HepG2 (cell line): ENCODE data around the gene KATNB1. TPM values are rescaled to one million over a fixed set of nuclear protein-coding genes. Genes with fewer than 3 reads are reported as not detected.
A peak's percentile ranks its signal among the peaks of the same experiment; 100 is the strongest.

Source experiments
- ELF3 ChIP-seq: IDR thresholded peaks from 2 replicates; pipeline ENCODE4 v1.6.1; 2016; ENCODE audit warnings: missing genetic modification reagents, missing compliant biosample characterization
- GLMP ChIP-seq: sonication (generic); formaldehyde crosslinking; IDR thresholded peaks from 2 replicates; pipeline ENCODE4 v1.9.0; 2021; ENCODE audit warnings: missing genetic modification reagents, mild to moderate bottlenecking, borderline replicate concordance
- GRHL1 ChIP-seq: sonication (generic); formaldehyde crosslinking; conservative IDR thresholded peaks from 2 replicates; pipeline ENCODE4 v1.8.0; 2022; ENCODE audit warnings: missing genetic modification reagents
- HOXA9 ChIP-seq: sonication (generic); formaldehyde crosslinking; IDR thresholded peaks from 2 replicates; pipeline ENCODE4 v1.8.1; 2022; ENCODE audit warnings: missing genetic modification reagents, mild to moderate bottlenecking, moderate library complexity, borderline replicate concordance
- IRF1 ChIP-seq: sonication (generic); formaldehyde crosslinking; IDR thresholded peaks from 2 replicates; pipeline ENCODE4 v1.4.0; 2020; ENCODE audit warnings: low read depth, mild to moderate bottlenecking, missing genetic modification reagents
- MEIS2 ChIP-seq: sonication (generic); formaldehyde crosslinking; IDR thresholded peaks from 2 replicates; pipeline ENCODE4 v1.9.0; 2021; ENCODE audit warnings: mild to moderate bottlenecking, missing genetic modification reagents
- NR0B2 ChIP-seq: sonication (generic); formaldehyde crosslinking; IDR thresholded peaks from 2 replicates; pipeline ENCODE4 v1.4.0; 2020; ENCODE audit warnings: mild to moderate bottlenecking, missing genetic modification reagents
- SATB2 ChIP-seq: sonication (generic); formaldehyde crosslinking; IDR thresholded peaks from 2 replicates; pipeline ENCODE4 v1.5.0; 2020; ENCODE audit warnings: missing genetic modification reagents
- SIN3A ChIP-seq: IDR thresholded peaks from 2 replicates; pipeline ENCODE4 v1.6.1; 2011; ENCODE audit warnings: low read depth, mild to moderate bottlenecking, control low read depth, low read length, borderline replicate concordance
- ZNF282 ChIP-seq: fragments of 450-650 bp; IDR thresholded peaks from 2 replicates; pipeline ENCODE4 v1.6.1; 2018; ENCODE audit not compliant: partially characterized antibody
- ZNF318 ChIP-seq: sonication (generic); formaldehyde crosslinking; IDR thresholded peaks from 2 replicates; pipeline ENCODE4 v1.4.0; 2020; ENCODE audit warnings: mild to moderate bottlenecking, missing genetic modification reagents
- ZNF343 ChIP-seq: sonication (generic); formaldehyde crosslinking; IDR thresholded peaks from 2 replicates; pipeline ENCODE4 v1.4.0; 2020; ENCODE audit warnings: mild to moderate bottlenecking, missing genetic modification reagents
- ZNF510 ChIP-seq: sonication (generic); formaldehyde crosslinking; IDR thresholded peaks from 2 replicates; pipeline ENCODE4 v1.4.0; 2020; ENCODE audit warnings: low read depth, mild to moderate bottlenecking, missing genetic modification reagents
- ZNF552 ChIP-seq: sonication (generic); formaldehyde crosslinking; IDR thresholded peaks from 2 replicates; pipeline ENCODE4 v1.9.0; 2022; ENCODE audit warnings: missing genetic modification reagents, mild to moderate bottlenecking, borderline replicate concordance
- ZNF615 ChIP-seq: sonication (generic); formaldehyde crosslinking; IDR thresholded peaks from 2 replicates; pipeline ENCODE4 v1.5.0; 2020; ENCODE audit warnings: mild to moderate bottlenecking, missing genetic modification reagents, borderline replicate concordance
- ZNF691 ChIP-seq: sonication (generic); formaldehyde crosslinking; IDR thresholded peaks from 2 replicates; pipeline ENCODE4 v1.4.0; 2020; ENCODE audit warnings: missing genetic modification reagents, low read depth, mild to moderate bottlenecking, borderline replicate concordance
- polyA plus RNA-seq, 8 experiments: library from polyadenylated mRNA; depleted of rRNA in 3 of 8; stranded (reverse) in 7 of 8; unstranded in 1 of 8; fragments of >200 nt; fragmentation: Illumina TruSeq in 4 of 8; extraction: Trizol in 4 of 8; gene quantifications; 2 replicates each; pipeline versions ENCODE4 v1.2.1 to v1.2.3, GENCODE V29; 2011 to 2016; ENCODE audit warnings: low read depth in 4 of 8, missing spikeins in 1 of 8, mixed read lengths in 1 of 8; ENCODE audit not compliant: insufficient read depth in 1 of 8
- total RNA-seq, 5 experiments: library from RNA; depleted of rRNA; stranded (reverse); fragments of >200 nt; fragmentation: Illumina TruSeq; extraction: Trizol; gene quantifications; 2 replicates each; pipeline ENCODE4 v1.2.3, GENCODE V29; 2016; ENCODE audit warnings: low read depth in 1 of 5

Gene KATNB1
- total and polyA plus RNA-seq, 2 of the 13 experiments (the other 11 are each of a cell fraction or from before 2014, with no cell fraction given): 31.5 to 43.5 TPM

GRCh38 chr16:57694231-57694724, 41.3 kb upstream of the KATNB1 start (continued):
- TF ChIP-seq ZNF318 (CRISPR knock-in tag) (no peak), HOXA9 (CRISPR knock-in tag) (no peak), MEIS2 (CRISPR knock-in tag) (peak; percentile 69; the same call in 1 of the 2 replicates), IRF1 (CRISPR knock-in tag) (no peak), SIN3A (no peak), ZNF343 (no peak), ZNF691 (CRISPR knock-in tag) (no peak; the same call in 1 of the 2 replicates), GLMP (CRISPR knock-in tag) (no peak), ELF3 (no peak; the same call in 1 of the 2 replicates), ZNF615 (CRISPR knock-in tag) (no peak), ZNF282 (no peak), GRHL1 (CRISPR knock-in tag) (no peak), SATB2 (CRISPR knock-in tag) (no peak), ZNF510 (CRISPR knock-in tag) (0 out of 2 replicates have a peak, but pooled peaks have one; percentile 13), ZNF552 (CRISPR knock-in tag) (no peak), NR0B2 (0 out of 2 replicates have a peak, but pooled peaks have one; percentile 68)
